Measurements from ENCODE around the gene TTLL4.

- no peak for TF ChIP-seq CTCF (conservative IDR thresholded peaks at IDR 0.05; ENCODE audit: low read length)
- no peak for TF ChIP-seq EZH2phosphoT487 (IDR thresholded peaks at IDR 0.05; ENCODE audit: borderline replicate concordance, low read depth, low read length)
Observed at GRCh38 chr2:218671654-218672566, 38.7 kb upstream of the TTLL4 start, which contains the start of the genes RNF25 and STK36.

Measured in OCI-LY7 (cell line).